HG03460 (cell line): ENCODE data around the gene GPRC5A.

Experiments
- ATAC-seq: cut with Tn5 transposase; IDR thresholded peaks from one replicate; pipeline ENCODE4 v1.9.1; 2021; ENCODE audit not compliant: unreplicated experiment

The GPRC5A gene

GRCh38 chr12:12885096-12885792 is 6.1 kb upstream of the GPRC5A start:
- ATAC-seq = no peak

GRCh38 chr12:12887471-12887870 is 3.9 kb upstream of the GPRC5A start:
- ATAC-seq = no peak

GRCh38 chr12:12889701-12890100 is 1.7 kb upstream of the GPRC5A start:
- no peak for ATAC-seq

GRCh38 chr12:12890543-12891079 is 751 bp upstream of the GPRC5A start:
- ATAC-seq = no peak

- no peak for ATAC-seq
These were observed 556 bp downstream of the GPRC5A start for GRCh38 chr12:12891881-12892355.

GRCh38 chr12:12892681-12893141 is 1.3 kb downstream of the GPRC5A start:
- ATAC-seq = no peak

- no peak for ATAC-seq
These were observed 2.1 kb downstream of the GPRC5A start for GRCh38 chr12:12893438-12893837.

- no peak for ATAC-seq
These were observed 4.9 kb downstream of the GPRC5A start for GRCh38 chr12:12896260-12896659.

- ATAC-seq = no peak
These were observed 5.9 kb downstream of the GPRC5A start for GRCh38 chr12:12897302-12897701.

GRCh38 chr12:12898136-12898717 is 6.9 kb downstream of the GPRC5A start:
- ATAC-seq = no peak

- ATAC-seq = no peak
These were observed 7.6 kb downstream of the GPRC5A start for GRCh38 chr12:12898911-12899511.

GRCh38 chr12:12899530-12900380 is 8.4 kb downstream of the GPRC5A start:
- peak; percentile 70 for ATAC-seq

GRCh38 chr12:12900786-12901157 is 9.4 kb downstream of the GPRC5A start:
- no peak for ATAC-seq

- ATAC-seq = no peak
These were observed 9.9 kb downstream of the GPRC5A start for GRCh38 chr12:12901158-12901791.

GRCh38 chr12:12902036-12902435 is 10.7 kb downstream of the GPRC5A start:
- no peak for ATAC-seq

GRCh38 chr12:12903642-12904609 is 12.6 kb downstream of the GPRC5A start:
- ATAC-seq = no peak

- ATAC-seq = no peak
These were observed 16.2 kb downstream of the GPRC5A start for GRCh38 chr12:12907552-12907951.

GRCh38 chr12:12908252-12908651 is 16.9 kb downstream of the GPRC5A start:
- no peak for ATAC-seq

GRCh38 chr12:12908711-12909110 is 17.3 kb downstream of the GPRC5A start:
- ATAC-seq = no peak
